Mesothelial cell of epicardium (in vitro differentiated cells): ENCODE measurements around the gene SEMA5A. TPM values are rescaled to one million over a fixed set of nuclear protein-coding genes. Genes with fewer than 3 reads are reported as not detected.

Source experiments
- DNase-seq, 2 experiments: peaks; one replicate each; pipeline ENCODE4 v3.0.0; 2021; ENCODE audit warnings: low spot score in 2 of 2; ENCODE audit not compliant: unreplicated experiment in 2 of 2
- H3K27ac Mint-ChIP-seq: 2 replicates; pipeline ENCODE4 v1.8.0; 2021; ENCODE audit warnings: mixed read lengths
- H3K27me3 Mint-ChIP-seq: 2 replicates; pipeline ENCODE4 v1.8.0; 2021; ENCODE audit warnings: low read depth, mixed read lengths
- H3K36me3 Mint-ChIP-seq: 2 replicates; pipeline ENCODE4 v1.8.0; 2021; ENCODE audit warnings: mixed read lengths
- H3K4me1 Mint-ChIP-seq: 2 replicates; pipeline ENCODE4 v1.8.0; 2021; ENCODE audit warnings: mixed read lengths
- H3K4me3 Mint-ChIP-seq: 2 replicates; pipeline ENCODE4 v1.8.0; 2021; ENCODE audit warnings: mild to moderate bottlenecking, moderate library complexity, mixed read lengths
- H3K9me3 Mint-ChIP-seq: 2 replicates; pipeline ENCODE4 v1.8.0; 2021; ENCODE audit warnings: mixed read lengths
- CTCF ChIP-seq: fragments of 200-600 bp; sonication (generic); IDR thresholded peaks from one replicate; pipeline ENCODE4 v1.5.0; 2021; ENCODE audit warnings: antibody characterized with exemption; ENCODE audit not compliant: unreplicated experiment
- total RNA-seq: library from RNA; stranded (reverse); gene quantifications from 3 replicates; pipeline ENCODE4 v1.2.1, GENCODE V29; 2021

Gene SEMA5A
- total RNA-seq, 1 donor from 2014 or later: 26.7 TPM

DNA sequence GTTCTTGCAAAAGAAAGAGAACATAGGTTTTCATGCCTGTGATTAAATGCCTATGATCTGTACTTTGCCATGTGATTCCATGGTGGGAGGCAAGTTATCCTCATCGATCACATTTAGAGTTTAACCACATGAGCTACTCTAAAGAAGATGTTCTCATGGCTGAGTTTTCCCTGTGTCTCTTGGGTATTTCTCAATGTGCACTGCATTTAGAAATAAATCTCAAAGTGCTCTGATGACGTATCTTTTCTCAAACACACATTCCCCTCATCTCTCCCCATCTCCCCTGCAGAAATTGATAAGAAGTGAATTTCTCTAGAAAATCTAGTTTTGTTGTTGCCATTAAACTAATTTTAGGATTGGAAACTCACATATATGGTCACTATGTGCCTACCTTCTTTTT lies 282.2 kb downstream of the SEMA5A start:
- H3K27me3 Mint-ChIP-seq: no peaks in the 10 kb centered on the region
- no peak for DNase-seq
- no peak for TF ChIP-seq CTCF
- peaks cover 3% of the 10 kb centered on the region for H3K9me3 Mint-ChIP-seq
- peaks cover 38% of the 10 kb centered on the region for H3K4me1 Mint-ChIP-seq
- no peak overlapping the region for H3K4me3 Mint-ChIP-seq
- H3K36me3 Mint-ChIP-seq: peaks cover 2% of the 10 kb centered on the region
- H3K27ac Mint-ChIP-seq: no peak overlapping the region

GRCh38 chr5:9251379-9251980 lies 294.4 kb downstream of the SEMA5A start:
- TF ChIP-seq CTCF: no peak
- H3K36me3 Mint-ChIP-seq: no peaks in the 10 kb centered on the region
- DNase-seq: no peak
- H3K27me3 Mint-ChIP-seq: no peaks in the 10 kb centered on the region
- H3K9me3 Mint-ChIP-seq: peaks cover 11% of the 10 kb centered on the region
- H3K4me1 Mint-ChIP-seq: no peaks in the 10 kb centered on the region
- no peak overlapping the region for H3K4me3 Mint-ChIP-seq
- H3K27ac Mint-ChIP-seq: no peak overlapping the region

- Mint-ChIP-seq H3K4me1 (no peaks in the 10 kb centered on the region), H3K27ac (no peak overlapping the region), H3K27me3 (no peaks in the 10 kb centered on the region), H3K9me3 (peaks cover 11% of the 10 kb centered on the region), H3K36me3 (no peaks in the 10 kb centered on the region), H3K4me3 (no peak overlapping the region)
- DNase-seq: no peak
- TF ChIP-seq CTCF: no peak
Observed at GRCh38 chr5:9249231-9249630, 296.6 kb downstream of the SEMA5A start.

DNA sequence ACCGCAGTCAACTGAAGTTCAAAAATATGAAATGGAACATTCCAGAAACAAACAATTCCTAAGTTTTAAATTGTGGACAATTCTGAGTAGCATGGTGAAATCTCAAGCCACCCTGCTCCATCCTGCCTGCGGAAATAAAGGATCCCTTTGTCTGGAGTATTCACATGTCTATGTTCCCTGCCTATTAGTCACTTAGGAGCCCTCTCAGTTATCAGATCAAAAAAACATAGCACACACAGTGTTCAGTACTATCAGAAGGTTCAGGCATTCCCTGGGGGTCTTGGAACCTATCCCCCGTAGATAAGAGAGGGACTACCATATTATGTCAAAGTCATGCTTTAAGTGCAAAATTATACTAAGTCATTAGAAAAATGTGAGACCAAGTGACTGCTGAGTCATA lies 300.8 kb downstream of the SEMA5A start:
- H3K4me1 Mint-ChIP-seq: peaks cover 8% of the 10 kb centered on the region
- H3K9me3 Mint-ChIP-seq: peaks cover 7% of the 10 kb centered on the region
- no peak overlapping the region for H3K27ac Mint-ChIP-seq
- no peaks in the 10 kb centered on the region for H3K27me3 Mint-ChIP-seq
- H3K4me3 Mint-ChIP-seq: no peak overlapping the region
- no peak for TF ChIP-seq CTCF
- H3K36me3 Mint-ChIP-seq: no peaks in the 10 kb centered on the region
- no peak for DNase-seq

DNA sequence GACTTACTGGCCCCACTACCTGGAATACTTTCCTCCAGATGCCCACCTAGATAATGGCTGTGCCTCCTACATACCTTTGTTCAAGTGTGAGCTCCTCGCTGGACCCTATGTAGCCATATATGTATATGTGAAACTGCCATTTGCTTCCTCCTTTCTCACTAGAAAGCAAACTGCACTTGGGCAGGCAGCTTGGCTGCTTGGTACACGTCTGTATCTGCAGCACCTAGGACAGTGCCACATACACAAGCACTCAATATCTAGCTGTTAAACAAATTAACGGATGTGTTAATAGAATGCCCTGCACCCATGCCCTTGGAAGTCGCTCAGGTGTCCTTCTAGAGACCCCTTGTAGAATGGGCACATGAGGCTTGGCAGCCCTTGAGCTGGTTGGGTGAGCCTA lies 301.5 kb downstream of the SEMA5A start:
- TF ChIP-seq CTCF: no peak
- Mint-ChIP-seq H3K4me3 (no peak overlapping the region), H3K9me3 (peaks cover 7% of the 10 kb centered on the region), H3K27me3 (no peaks in the 10 kb centered on the region), H3K4me1 (peaks cover 12% of the 10 kb centered on the region), H3K36me3 (no peaks in the 10 kb centered on the region), H3K27ac (no peak overlapping the region)
- DNase-seq: no peak
